Right ventricle myocardium inferior (tissue), 1 donor: ENCODE data around the gene UPK3A. TPM values are rescaled to one million over a fixed set of nuclear protein-coding genes. Genes with fewer than 3 reads are reported as not detected.
A peak's percentile ranks its signal among the peaks of the same experiment; 100 is the strongest.
"Not testable (repeated sequence)": the region's sequence is repeated elsewhere in the genome, so short reads cannot be mapped to it uniquely, and the experiment has no call there.

Source experiments
- ATAC-seq: fragments of 200-7000 bp; cut with Tn5 transposase; one replicate; pipeline ENCODE4 v1.9.1; 2020; ENCODE audit warnings: mild to moderate bottlenecking, moderate library complexity
- DNase-seq: peaks from one replicate; pipeline ENCODE4 v3.0.0; 2021; ENCODE audit errors: missing footprints
- intact Hi-C: fragments of 100-400 bp; cut with DNase I; formaldehyde crosslinking; loops from one replicate; pipeline ENCODE4 v1.11.0; 2022
- total RNA-seq: library from RNA; stranded (reverse); fragmentation: NEBNext Ultra II Directional; extraction: Animal tissue kit (Norgen Biotek cat#: 25700); gene quantifications from one replicate; pipeline ENCODE4 v1.2.1, GENCODE V29; 2021
- donor health status: DM: no; HTN: yes; CAD: no; lungs with severe emphysema.

UPK3A gene
- total RNA-seq, 1 donor from 2014 or later = 0.54 TPM

- ATAC-seq = peak; percentile 75
- intact Hi-C loops = loop anchor here (10.0 kb wide), 1 partner anchor 153 kb away; the partner anchor contains the start of gene NUP50
- DNase-seq = peak; percentile 78
Observed at GRCh38 chr22:45317551-45318167, 32.9 kb downstream of the UPK3A start.

- DNase-seq (peak; percentile 92), ATAC-seq (peak; percentile 55)
- intact Hi-C loops = loop anchor here (10.0 kb wide), 1 partner anchor 153 kb away; the partner anchor contains the start of gene NUP50
Observed at GRCh38 chr22:45318168-45318557, 33.4 kb downstream of the UPK3A start.

- intact Hi-C loops = loop anchor here (10.0 kb wide), 1 partner anchor 154 kb away; the partner anchor contains the start of gene NUP50
- DNase-seq (no peak), ATAC-seq (no peak)
Observed at GRCh38 chr22:45318558-45319323, 34.0 kb downstream of the UPK3A start.

GRCh38 chr22:45319324-45319685, 34.6 kb downstream of the UPK3A start:
- no peak for DNase-seq
- intact Hi-C loops = loop anchor here (10.0 kb wide), 1 partner anchor 155 kb away; the partner anchor contains the start of gene NUP50
- peak; percentile 71 for ATAC-seq

- intact Hi-C loops = no loop called here
- no peak for DNase-seq
- no peak for ATAC-seq
Observed at GRCh38 chr22:45320357-45320976, 35.7 kb downstream of the UPK3A start.

- DNase-seq (no peak), ATAC-seq (no peak)
- intact Hi-C loops = no loop called here
Observed at GRCh38 chr22:45321827-45322226, 37.1 kb downstream of the UPK3A start.

GRCh38 chr22:45322873-45323525, 38.2 kb downstream of the UPK3A start:
- DNase-seq (no peak), ATAC-seq (no peak)
- intact Hi-C loops = no loop called here

- intact Hi-C loops = no loop called here
- no peak for ATAC-seq
- no peak for DNase-seq
Observed at GRCh38 chr22:45323695-45324094, 38.9 kb downstream of the UPK3A start.

- intact Hi-C loops = no loop called here
- ATAC-seq (peak; percentile 61), DNase-seq (no peak)
Observed at GRCh38 chr22:45324311-45324711, 39.6 kb downstream of the UPK3A start.

- DNase-seq, intact Hi-C loops, ATAC-seq: not testable (repeated sequence)
Observed at GRCh38 chr22:45328261-45328660, 43.5 kb downstream of the UPK3A start.

- no peak for ATAC-seq
- intact Hi-C loops = no loop called here
- no peak for DNase-seq
Observed at GRCh38 chr22:45328822-45329529, 44.2 kb downstream of the UPK3A start.

GRCh38 chr22:45329530-45329936, 44.8 kb downstream of the UPK3A start:
- DNase-seq (peak; percentile 90), ATAC-seq (peak; percentile 75)
- intact Hi-C loops = no loop called here

- intact Hi-C loops = no loop called here
- ATAC-seq = no peak
- DNase-seq = no peak
Observed at GRCh38 chr22:45330548-45330947, 45.8 kb downstream of the UPK3A start.

- ATAC-seq (no peak), DNase-seq (no peak)
- intact Hi-C loops = no loop called here
Observed at GRCh38 chr22:45331486-45331885, 46.7 kb downstream of the UPK3A start.

GRCh38 chr22:45332001-45332400, 47.3 kb downstream of the UPK3A start:
- no peak for ATAC-seq
- intact Hi-C loops = no loop called here
- DNase-seq = no peak

- intact Hi-C loops = no loop called here
- DNase-seq = no peak
Observed at GRCh38 chr22:45334068-45334467, 49.3 kb downstream of the UPK3A start.

GRCh38 chr22:45334528-45334927, 49.8 kb downstream of the UPK3A start:
- DNase-seq (no peak), ATAC-seq (no peak)
- intact Hi-C loops = no loop called here

More at GRCh38 chr22:45334068-45334467, 49.3 kb downstream of the UPK3A start:
- no peak for ATAC-seq

GRCh38 chr22:45335021-45335818, 50.5 kb downstream of the UPK3A start:
- ATAC-seq (peak; percentile 90), DNase-seq (peak; percentile 85)
- intact Hi-C loops = no loop called here
